Lower leg skin (tissue), 3 donors: ENCODE data around the gene OMP.

ENCODE experiments used
- CTCF ChIP-seq, 3 donors: fragments of 450-650 bp; IDR thresholded peaks; one replicate each; pipeline ENCODE4 v1.5.1; 2016; ENCODE audit warnings: antibody characterized with exemption in 3 of 3, mild to moderate bottlenecking in 3 of 3, moderate library complexity in 2 of 3
- POLR2A ChIP-seq, 2 donors: fragments of 450-650 bp; IDR thresholded peaks; one replicate each; pipeline ENCODE4 v1.6.1; 2016 to 2017; ENCODE audit warnings: antibody characterized with exemption in 2 of 2, mild to moderate bottlenecking in 1 of 2, moderate library complexity in 1 of 2

GRCh38 chr11:77074205-77074604, 28.4 kb upstream of the OMP start:
- TF ChIP-seq CTCF (IDR thresholded peaks at IDR 0.05) (no peak), POLR2A (IDR thresholded peaks at IDR 0.05) (no peak)
